Stimulated activated CD4-positive, alpha-beta T cell treated with anti-CD3 and anti-CD28 coated beads, Interleukin-1b, Interleukin-23, amount 100 ng/mL, for 24 hours (primary cell): ENCODE results near the gene USP6NL.

ENCODE experiments used
- DNase-seq, 4 experiments: peaks; one replicate each; pipeline ENCODE4 v3.0.0-alpha.2; 2020; ENCODE audit warnings: low read depth in 4 of 4, low spot score in 1 of 4

USP6NL gene

DNA sequence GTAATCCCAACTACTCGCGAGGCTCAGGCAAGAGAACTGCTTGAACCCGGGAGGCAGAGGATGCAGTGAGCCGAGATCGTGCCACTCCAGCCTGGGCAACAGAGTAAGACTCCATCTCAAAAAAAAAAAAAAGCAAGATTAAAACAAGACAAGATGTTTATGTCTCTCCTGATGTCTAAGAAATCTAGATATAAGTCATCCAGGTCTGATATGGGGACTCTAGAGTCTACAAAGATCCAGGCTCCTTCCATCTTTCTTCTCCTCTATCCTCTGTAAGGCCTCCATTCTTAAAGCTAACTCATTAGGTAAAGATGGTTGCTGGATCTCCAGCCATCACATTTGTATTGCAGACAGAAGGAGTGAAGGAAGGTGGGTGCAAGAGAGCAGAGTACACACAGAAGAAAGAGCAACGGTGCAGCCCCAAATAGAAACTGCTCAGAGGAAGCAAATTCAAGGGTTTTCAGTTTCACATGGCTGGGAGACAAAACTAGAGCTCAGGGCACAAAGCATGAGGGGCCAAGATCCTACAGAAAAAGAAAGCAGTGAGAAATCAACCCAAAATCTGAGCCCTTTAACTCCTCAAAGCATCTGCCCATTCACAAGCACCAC, 57.6 kb downstream of the USP6NL start:
- DNase-seq, result no peak

GRCh38 chr10:11551916-11552602, 59.4 kb downstream of the USP6NL start:
- DNase-seq, result no peak

GRCh38 chr10:11551104-11551503, 60.3 kb downstream of the USP6NL start:
- no peak for DNase-seq

DNA sequence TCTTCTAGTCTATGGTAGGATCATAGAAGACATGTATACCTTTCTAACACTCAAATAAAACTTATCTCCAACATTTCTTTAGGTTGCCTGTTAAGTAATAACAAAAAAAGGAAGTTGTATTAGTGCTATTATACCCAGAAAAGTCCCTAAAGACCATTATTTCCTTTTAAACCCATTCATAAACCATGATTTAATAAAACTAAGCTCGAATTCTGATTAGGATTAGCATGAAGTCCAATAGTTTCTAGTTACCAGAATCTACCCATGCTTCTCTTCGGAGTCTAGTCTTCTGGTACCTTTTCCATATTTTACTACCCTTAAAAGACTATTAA, 62.7 kb downstream of the USP6NL start:
- DNase-seq, result no peak

DNA sequence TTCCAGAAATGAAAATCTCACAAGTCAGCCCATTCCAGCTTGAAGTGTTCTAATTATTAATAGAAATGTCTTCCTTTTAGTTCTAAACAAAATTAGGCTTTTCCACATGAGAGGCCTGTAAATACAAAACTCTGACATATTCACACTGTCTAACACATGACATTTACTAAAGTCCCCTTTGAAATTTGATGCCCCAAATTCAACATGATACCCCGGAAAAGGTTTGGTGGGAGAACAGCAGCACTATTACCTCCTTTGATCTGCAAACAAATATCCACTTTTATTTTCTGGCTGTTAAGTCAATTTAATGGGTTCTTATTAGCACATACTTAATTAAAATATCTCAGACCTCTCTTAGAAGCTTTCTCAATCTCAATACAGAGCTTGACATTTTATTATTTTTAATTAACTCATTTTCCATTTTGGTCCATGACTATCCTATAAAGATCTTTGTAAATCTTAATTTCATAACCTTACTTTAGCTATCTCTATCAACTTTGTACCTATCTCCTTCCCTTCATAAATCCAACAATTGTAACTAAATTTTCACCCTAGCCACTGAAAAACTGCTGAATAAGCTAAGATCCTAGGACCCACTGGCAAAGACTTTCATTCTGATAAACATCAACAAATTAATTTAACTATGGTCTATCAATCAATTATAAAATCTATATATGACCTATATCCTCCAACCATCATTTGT, 63.2 kb downstream of the USP6NL start:
- no peak for DNase-seq

- no peak for DNase-seq
Observed at GRCh38 chr10:11546581-11546980, 64.9 kb downstream of the USP6NL start.

- no peak for DNase-seq
Observed at GRCh38 chr10:11541296-11541695, 70.2 kb downstream of the USP6NL start.

DNA sequence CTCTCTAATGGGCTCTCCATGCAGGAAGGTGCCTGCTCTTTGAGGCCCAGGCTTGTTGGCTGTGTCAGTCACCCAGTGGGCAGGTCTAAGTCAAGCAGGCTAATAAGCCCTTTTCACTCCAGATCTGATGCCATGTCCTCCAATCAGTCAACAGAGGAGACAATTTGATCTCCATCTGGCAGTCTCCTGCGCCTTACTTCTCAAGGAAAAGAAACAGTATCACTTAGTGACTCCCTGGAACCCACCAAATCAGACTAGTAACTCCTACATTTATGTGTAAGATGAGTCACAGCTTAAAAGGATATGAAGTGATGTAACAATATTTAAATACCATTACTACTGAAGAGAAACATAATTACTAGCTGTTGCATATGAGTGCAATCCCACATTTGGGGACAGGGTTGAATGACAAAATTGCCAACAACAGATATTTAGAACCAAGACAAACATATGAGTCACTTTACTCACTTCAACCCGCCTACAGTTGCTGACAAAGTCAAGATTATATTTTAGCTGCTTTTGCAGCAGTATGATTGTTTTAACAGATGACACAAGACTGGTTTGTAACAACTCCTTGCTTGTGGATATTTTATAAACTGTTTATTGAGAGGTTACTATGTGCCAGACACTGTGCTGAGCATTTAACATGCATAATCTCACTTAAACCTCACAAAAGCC, 72.1 kb downstream of the USP6NL start:
- DNase-seq, result no peak

- no peak for DNase-seq
Observed at GRCh38 chr10:11538834-11539190, 72.6 kb downstream of the USP6NL start.

- DNase-seq, result no peak
Observed at GRCh38 chr10:11536228-11536627, 75.2 kb downstream of the USP6NL start.

- no peak for DNase-seq
Observed at GRCh38 chr10:11535346-11535959, 76.0 kb downstream of the USP6NL start.

GRCh38 chr10:11533328-11533781, 78.1 kb downstream of the USP6NL start:
- DNase-seq, result no peak

DNA sequence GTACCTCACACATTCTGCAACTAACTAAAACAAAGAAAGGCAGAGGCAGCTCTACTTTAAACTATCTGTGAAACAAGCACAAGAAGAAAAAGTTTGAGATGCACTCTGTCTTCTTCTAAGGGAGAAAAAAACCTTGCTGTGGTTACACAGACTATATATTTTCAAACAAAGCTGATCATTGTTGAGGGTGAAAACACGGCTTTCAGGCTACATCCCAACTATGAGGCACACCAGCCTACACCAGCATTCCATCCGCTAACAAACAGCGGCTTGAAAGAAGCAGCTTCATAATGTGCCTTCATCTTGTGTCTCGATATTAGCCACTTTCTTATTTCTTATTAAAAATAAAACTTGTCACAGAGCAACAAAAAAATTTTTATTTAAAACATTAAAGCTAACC, 79.1 kb downstream of the USP6NL start:
- no peak for DNase-seq

DNA sequence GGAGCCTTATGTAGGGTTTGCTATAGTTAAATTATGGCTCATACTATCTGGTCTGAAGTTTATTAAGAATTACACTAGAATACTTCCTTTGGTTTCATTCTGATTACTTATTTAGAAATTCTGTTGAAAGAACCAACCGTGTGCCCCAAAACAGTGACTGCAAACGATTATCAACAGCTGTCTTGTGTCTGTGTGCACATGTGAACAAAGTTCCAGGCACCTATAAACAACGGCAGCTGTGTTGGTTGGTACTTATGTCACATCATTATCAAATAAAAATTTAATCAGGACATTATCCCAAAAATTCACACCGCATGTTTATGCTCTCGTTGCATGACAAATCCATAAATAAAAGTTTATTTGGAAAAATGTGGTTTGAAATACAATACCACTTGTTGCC, 80.6 kb downstream of the USP6NL start:
- DNase-seq, result no peak

DNA sequence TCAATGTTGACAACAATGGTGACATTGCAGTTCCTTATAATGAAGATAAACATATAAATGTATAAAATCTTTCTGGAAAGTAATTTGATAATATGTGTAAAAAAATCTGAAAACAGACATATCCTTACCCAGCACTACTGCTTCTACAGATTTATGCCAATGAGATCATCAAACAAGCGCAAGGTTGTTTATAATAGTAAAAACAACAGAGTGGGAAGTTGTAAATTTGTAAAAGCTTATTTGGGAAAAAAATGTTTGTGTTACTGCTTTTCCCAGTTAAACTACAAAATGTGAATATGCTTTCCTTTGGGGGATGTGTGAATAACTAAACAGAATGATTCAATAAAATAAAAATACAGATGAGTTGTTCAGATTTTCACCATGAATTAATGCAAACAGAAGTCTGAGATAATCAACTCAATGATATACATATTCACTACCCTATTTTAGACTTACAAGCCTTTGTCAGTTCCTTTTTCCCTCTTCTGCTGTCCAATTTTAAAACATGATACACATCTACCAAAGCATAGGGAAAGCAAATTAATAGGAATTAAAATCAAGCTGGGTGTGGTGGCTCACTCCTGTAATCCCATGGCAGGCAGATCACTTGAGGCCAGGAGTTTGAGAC, 82.1 kb downstream of the USP6NL start:
- DNase-seq, result no peak

GRCh38 chr10:11528286-11528685, 83.2 kb downstream of the USP6NL start:
- no peak for DNase-seq

DNA sequence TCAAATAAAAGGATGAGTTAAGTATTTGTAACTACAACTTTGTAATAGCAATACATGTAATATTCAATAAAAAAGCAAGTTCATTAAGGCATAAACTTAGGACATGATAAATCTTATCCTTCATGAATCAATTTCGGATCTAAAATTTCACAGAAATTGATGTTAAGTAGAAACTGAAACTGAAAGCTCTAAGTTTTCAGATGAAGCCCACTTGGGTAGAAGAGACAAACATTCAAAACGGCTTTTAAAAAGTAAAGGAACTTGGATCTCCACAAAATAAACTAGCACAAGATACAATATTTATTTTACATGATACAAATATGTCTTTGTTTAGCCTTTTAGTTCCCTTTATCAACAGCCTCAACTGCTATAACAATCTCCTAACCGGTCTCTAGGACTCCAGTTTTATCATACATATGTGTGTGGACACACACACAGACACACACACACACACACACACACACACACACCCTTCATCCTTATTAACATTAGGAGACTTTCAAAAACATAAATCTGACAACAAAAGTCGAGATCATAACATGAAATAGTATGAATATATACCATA, 83.7 kb downstream of the USP6NL start:
- DNase-seq, result no peak

- DNase-seq, result no peak
Observed at GRCh38 chr10:11527068-11527467, 84.4 kb downstream of the USP6NL start.

DNA sequence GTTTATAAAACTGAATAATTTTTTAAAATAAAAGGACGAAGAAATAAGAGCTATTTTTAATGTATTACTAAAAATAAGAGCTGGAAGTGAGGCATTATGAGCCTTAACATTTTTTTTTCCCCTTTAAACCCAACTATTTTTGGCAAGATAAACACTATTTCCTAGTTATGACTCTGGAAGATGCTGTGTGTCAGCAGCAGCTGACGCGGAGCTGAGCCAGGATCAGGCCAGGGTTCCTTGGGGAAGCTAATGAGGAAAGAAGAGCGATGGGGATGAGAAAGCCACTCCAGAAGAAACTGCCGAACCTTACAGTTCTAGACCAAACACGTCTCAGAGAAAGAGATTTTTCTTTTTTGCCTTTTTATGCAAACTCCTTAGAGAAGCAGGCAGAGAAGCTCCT, 85.9 kb downstream of the USP6NL start:
- DNase-seq, result no peak

- no peak for DNase-seq
Observed at GRCh38 chr10:11522821-11523245, 88.6 kb downstream of the USP6NL start.

- no peak for DNase-seq
Observed at GRCh38 chr10:11521860-11522259, 89.6 kb downstream of the USP6NL start.
